ENCODE results near the gene CAPN14. TPM values are rescaled to one million over a fixed set of nuclear protein-coding genes. Genes with fewer than 3 reads are reported as not detected.

CAPN14 gene
- total RNA-seq, 1 experiment from 2014 or later = not detected

- Histone ChIP-seq H3K9ac (ENCODE audit: low read length) (no peak within 1 kb of the TSS), H3K27ac (ENCODE audit: low read depth, low read length) (no peak within 1 kb of the TSS), H3K36me3 (ENCODE audit: control insufficient read depth in 1 of 2, insufficient read depth in 2 of 2, low read length in 2 of 2) (no peaks in the 10 kb centered on the region), H3K9me2 (ENCODE audit: insufficient read depth) (no peaks in the 10 kb centered on the region), H3K4me3 (replicated peaks in 1 of 2; ENCODE audit: low read depth in 1 of 2, low read length in 2 of 2) (no peak within 1 kb of the TSS), H3K27me3 (ENCODE audit: insufficient read depth, low read length) (peaks cover 17% of the 10 kb centered on the region), H3K9me3 (ENCODE audit: control insufficient read depth in 1 of 2, insufficient read depth in 1 of 2, low read depth in 1 of 2, low read length in 2 of 2) (no peaks in the 10 kb centered on the region), H3K4me1 (ENCODE audit: control insufficient read depth in 1 of 2, insufficient read depth in 2 of 2, low read length in 2 of 2) (no peaks in the 10 kb centered on the region), H2AFZ (ENCODE audit: low read depth, low read length, poor library complexity, severe bottlenecking) (no peak within 1 kb of the TSS), H4K20me1 (ENCODE audit: insufficient read depth) (no peaks in the 10 kb centered on the region), H3K79me2 (ENCODE audit: insufficient read depth, low read length) (no peaks in the 10 kb centered on the region), H3K4me2 (ENCODE audit: low read length) (no peak within 1 kb of the TSS)
- RAD21 ChIA-PET (ENCODE audit: low non-redundant PET in 1 of 2, low total read pairs in 2 of 2, uncharacterized antibody in 2 of 2, unreplicated experiment in 2 of 2) = no interaction called here
- ATAC-seq (peak; percentile 52; the same call in 1 of the 2 replicates), DNase-seq (ENCODE audit: low read depth, low spot score) (no peak)
- CTCF ChIA-PET = no interaction called here
- intact Hi-C loops (cut with micrococcal nuclease) = no loop called here
- POLR2A ChIA-PET = no interaction called here
- no peak for TF ChIP-seq SP1 (IDR thresholded peaks at IDR 0.05; ENCODE audit: low read depth)
- TF ChIP-seq RAD21 (IDR thresholded peaks at IDR 0.05; ENCODE audit: low read depth) = peak; percentile 14; the same call in 1 of the 2 replicates
- TF ChIP-seq, protein P1, sequence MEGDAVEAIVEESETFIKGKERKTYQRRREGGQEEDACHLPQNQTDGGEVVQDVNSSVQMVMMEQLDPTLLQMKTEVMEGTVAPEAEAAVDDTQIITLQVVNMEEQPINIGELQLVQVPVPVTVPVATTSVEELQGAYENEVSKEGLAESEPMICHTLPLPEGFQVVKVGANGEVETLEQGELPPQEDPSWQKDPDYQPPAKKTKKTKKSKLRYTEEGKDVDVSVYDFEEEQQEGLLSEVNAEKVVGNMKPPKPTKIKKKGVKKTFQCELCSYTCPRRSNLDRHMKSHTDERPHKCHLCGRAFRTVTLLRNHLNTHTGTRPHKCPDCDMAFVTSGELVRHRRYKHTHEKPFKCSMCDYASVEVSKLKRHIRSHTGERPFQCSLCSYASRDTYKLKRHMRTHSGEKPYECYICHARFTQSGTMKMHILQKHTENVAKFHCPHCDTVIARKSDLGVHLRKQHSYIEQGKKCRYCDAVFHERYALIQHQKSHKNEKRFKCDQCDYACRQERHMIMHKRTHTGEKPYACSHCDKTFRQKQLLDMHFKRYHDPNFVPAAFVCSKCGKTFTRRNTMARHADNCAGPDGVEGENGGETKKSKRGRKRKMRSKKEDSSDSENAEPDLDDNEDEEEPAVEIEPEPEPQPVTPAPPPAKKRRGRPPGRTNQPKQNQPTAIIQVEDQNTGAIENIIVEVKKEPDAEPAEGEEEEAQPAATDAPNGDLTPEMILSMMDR (IDR thresholded peaks at IDR 0.05 in 2 of 3, conservative IDR thresholded peaks at IDR 0.05 in 1 of 3; ENCODE audit: borderline replicate concordance in 1 of 3, insufficient read depth in 1 of 3, low read depth in 2 of 3, low read length in 2 of 3) = peak in 2 of 3 experiments; percentile 26 to 37; a peak in 2 of 6 replicates
- no TSS peak for BruUV-seq (replicated peaks)
These were observed 16.7 kb upstream of the CAPN14 start, which contains the start of gene EHD3 for GRCh38 chr2:31233741-31234682. EHD3 (plus strand) TSS chr2:31234152; CDS start chr2:31234622, 470 bp downstream.

GRCh38 chr2:31233231-31233630 lies 15.9 kb upstream of the CAPN14 start:
- RAD21 ChIA-PET (ENCODE audit: low non-redundant PET in 1 of 2, low total read pairs in 2 of 2, uncharacterized antibody in 2 of 2, unreplicated experiment in 2 of 2) = no interaction called here
- no peak overlapping the region for H2AFZ ChIP-seq (ENCODE audit: low read depth, low read length, poor library complexity, severe bottlenecking)
- no peak overlapping the region for H3K4me3 ChIP-seq (replicated peaks in 1 of 2; ENCODE audit: low read depth in 1 of 2, low read length in 2 of 2)

More at GRCh38 chr2:31233231-31233630, 15.9 kb upstream of the CAPN14 start:
- H3K36me3 ChIP-seq (ENCODE audit: control insufficient read depth in 1 of 2, insufficient read depth in 2 of 2, low read length in 2 of 2) = no peaks in the 10 kb centered on the region
- no peak for TF ChIP-seq ZFX (IDR thresholded peaks at IDR 0.05)
- TF ChIP-seq, protein P2, sequence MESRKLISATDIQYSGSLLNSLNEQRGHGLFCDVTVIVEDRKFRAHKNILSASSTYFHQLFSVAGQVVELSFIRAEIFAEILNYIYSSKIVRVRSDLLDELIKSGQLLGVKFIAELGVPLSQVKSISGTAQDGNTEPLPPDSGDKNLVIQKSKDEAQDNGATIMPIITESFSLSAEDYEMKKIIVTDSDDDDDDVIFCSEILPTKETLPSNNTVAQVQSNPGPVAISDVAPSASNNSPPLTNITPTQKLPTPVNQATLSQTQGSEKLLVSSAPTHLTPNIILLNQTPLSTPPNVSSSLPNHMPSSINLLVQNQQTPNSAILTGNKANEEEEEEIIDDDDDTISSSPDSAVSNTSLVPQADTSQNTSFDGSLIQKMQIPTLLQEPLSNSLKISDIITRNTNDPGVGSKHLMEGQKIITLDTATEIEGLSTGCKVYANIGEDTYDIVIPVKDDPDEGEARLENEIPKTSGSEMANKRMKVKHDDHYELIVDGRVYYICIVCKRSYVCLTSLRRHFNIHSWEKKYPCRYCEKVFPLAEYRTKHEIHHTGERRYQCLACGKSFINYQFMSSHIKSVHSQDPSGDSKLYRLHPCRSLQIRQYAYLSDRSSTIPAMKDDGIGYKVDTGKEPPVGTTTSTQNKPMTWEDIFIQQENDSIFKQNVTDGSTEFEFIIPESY (IDR thresholded peaks at IDR 0.05; ENCODE audit: extremely low read depth, insufficient replicate concordance, low read length) = no peak
- TF ChIP-seq, protein P1 (IDR thresholded peaks at IDR 0.05 in 2 of 3, conservative IDR thresholded peaks at IDR 0.05 in 1 of 3; ENCODE audit: borderline replicate concordance in 1 of 3, insufficient read depth in 1 of 3, low read depth in 2 of 3, low read length in 2 of 3) = no peak
- intact Hi-C loops (cut with micrococcal nuclease) = no loop called here
- H3K27me3 ChIP-seq (ENCODE audit: insufficient read depth, low read length) = peaks cover 22% of the 10 kb centered on the region
- no TSS peak for BruUV-seq (replicated peaks)
- POLR2A ChIA-PET = no interaction called here
- H3K9me3 ChIP-seq (ENCODE audit: control insufficient read depth in 1 of 2, insufficient read depth in 1 of 2, low read depth in 1 of 2, low read length in 2 of 2) = no peaks in the 10 kb centered on the region
- H4K20me1 ChIP-seq (ENCODE audit: insufficient read depth) = no peaks in the 10 kb centered on the region
- H3K4me2 ChIP-seq (ENCODE audit: low read length) = no peak overlapping the region
- CTCF ChIA-PET = no interaction called here
- DNase-seq (ENCODE audit: low read depth, low spot score) = no peak
- H3K4me1 ChIP-seq (ENCODE audit: control insufficient read depth in 1 of 2, insufficient read depth in 2 of 2, low read length in 2 of 2) = no peaks in the 10 kb centered on the region
- no peaks in the 10 kb centered on the region for H3K9me2 ChIP-seq (ENCODE audit: insufficient read depth)
- ATAC-seq = no peak
- H3K9ac ChIP-seq (ENCODE audit: low read length) = no peak overlapping the region
- H3K79me2 ChIP-seq (ENCODE audit: insufficient read depth, low read length) = no peaks in the 10 kb centered on the region
- no peak overlapping the region for H3K27ac ChIP-seq (ENCODE audit: low read depth, low read length)
